PFSK-1 (cell line): ENCODE data around the gene NENF.
A peak's percentile ranks its signal among the peaks of the same experiment; 100 is the strongest.

Experiments used
- POLR2AphosphoS5 ChIP-seq: IDR thresholded peaks from 2 replicates; pipeline ENCODE4 v1.6.1; 2012; ENCODE audit warnings: low read depth, mild to moderate bottlenecking, control low read depth, low read length, moderate library complexity
- REST ChIP-seq, 2 experiments: IDR thresholded peaks; 2 replicates each; pipeline versions ENCODE4 v1.6.1 to v1.8.0; 2011 to 2012; ENCODE audit warnings: low read depth in 2 of 2, low read length in 2 of 2, control low read depth in 1 of 2, inconsistent platforms in 1 of 2, mild to moderate bottlenecking in 1 of 2, moderate library complexity in 1 of 2; ENCODE audit not compliant: insufficient read depth in 1 of 2
- SIN3A ChIP-seq: IDR thresholded peaks from 2 replicates; pipeline ENCODE4 v1.6.1; 2012; ENCODE audit warnings: mild to moderate bottlenecking, low read length, moderate library complexity, borderline replicate concordance; ENCODE audit not compliant: insufficient read depth

DNA sequence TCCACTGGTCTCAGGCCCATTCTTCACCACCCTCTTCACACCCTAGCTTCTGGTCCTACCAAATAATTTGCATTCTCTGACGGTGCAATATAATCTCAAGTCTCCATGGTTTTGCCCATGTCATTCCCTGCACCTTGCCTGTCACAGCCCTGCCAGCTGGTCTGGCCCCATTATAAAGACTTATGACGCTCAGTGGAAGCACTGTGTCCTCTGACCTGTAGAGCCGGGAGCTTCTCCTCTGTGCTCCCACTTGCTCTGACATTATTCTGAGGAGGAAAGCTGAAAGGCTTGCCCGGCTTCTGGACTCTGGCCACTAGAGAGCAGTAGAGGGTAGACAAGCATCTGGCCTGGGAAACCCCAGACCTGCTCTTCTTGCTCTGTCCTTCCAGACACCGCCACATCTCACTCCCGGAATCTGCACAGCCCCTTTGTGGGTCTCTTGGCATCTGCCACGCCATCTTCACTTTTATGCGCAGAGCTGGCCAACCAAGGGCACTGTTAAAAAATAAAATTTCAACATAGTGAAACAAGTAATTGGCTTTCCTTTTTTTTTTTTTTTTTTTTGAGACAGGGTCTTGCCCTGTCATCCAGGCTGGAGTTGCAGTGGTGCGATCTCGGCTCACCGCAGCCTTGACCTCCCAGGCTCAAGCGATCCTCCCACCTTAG, 44.4 kb downstream of the NENF start:
- TF ChIP-seq REST (IDR thresholded peaks at IDR 0.05; ENCODE audit: insufficient read depth in 1 of 2, low read depth in 2 of 2, low read length in 2 of 2) (no peak), POLR2AphosphoS5 (no peak), SIN3A (0 out of 2 replicates have a peak, but pooled peaks have one; percentile 24)
